ENCODE measurements around the gene TEKT2.

TEKT2 gene

GRCh38 chr1:36106269-36106668, 22.4 kb downstream of the TEKT2 start:
- no peak for DNase-seq (ENCODE audit: low read depth)

- DNase-seq (ENCODE audit: low read depth), result no peak
Observed at GRCh38 chr1:36107394-36107793, 23.5 kb downstream of the TEKT2 start.

- no peak for DNase-seq (ENCODE audit: low read depth)
Observed at GRCh38 chr1:36108314-36108713, 24.4 kb downstream of the TEKT2 start.

GRCh38 chr1:36109041-36109679, 25.3 kb downstream of the TEKT2 start:
- DNase-seq (ENCODE audit: low read depth), result no peak

GRCh38 chr1:36111151-36111550, 27.3 kb downstream of the TEKT2 start:
- no peak for DNase-seq (ENCODE audit: low read depth)

- no peak for DNase-seq (ENCODE audit: low read depth)
Observed at GRCh38 chr1:36112823-36113222, 28.9 kb downstream of the TEKT2 start.

DNA sequence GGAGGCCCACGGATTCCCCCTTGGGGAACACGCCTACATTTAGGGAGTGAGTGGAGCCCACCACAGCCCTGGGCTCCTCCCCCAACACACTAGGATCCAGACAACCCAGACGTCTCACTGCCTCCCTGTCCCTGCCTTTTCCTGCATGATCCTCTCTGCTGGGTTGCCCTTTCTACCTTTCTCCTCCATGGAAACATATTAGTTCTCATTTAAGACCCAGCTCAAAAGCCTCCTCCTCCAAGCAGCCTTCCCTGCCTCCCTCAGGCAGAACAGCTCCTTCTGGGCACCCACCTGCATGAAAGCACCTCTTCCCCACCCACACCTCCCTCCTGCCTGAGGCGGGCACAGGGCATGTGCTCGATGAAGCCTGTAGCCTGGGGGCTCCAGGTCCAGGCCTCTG, 30.5 kb downstream of the TEKT2 start:
- DNase-seq (ENCODE audit: low read depth), result no peak

- no peak for DNase-seq (ENCODE audit: low read depth)
Observed at GRCh38 chr1:36115200-36115669, 31.3 kb downstream of the TEKT2 start.

GRCh38 chr1:36115931-36116330, 32.0 kb downstream of the TEKT2 start:
- no peak for DNase-seq (ENCODE audit: low read depth)

GRCh38 chr1:36116901-36117300, 33.0 kb downstream of the TEKT2 start:
- DNase-seq (ENCODE audit: low read depth), result no peak

- DNase-seq (ENCODE audit: low read depth), result no peak
Observed at GRCh38 chr1:36118447-36119204, 34.7 kb downstream of the TEKT2 start.

- DNase-seq (ENCODE audit: low read depth), result no peak
Observed at GRCh38 chr1:36119456-36119855, 35.6 kb downstream of the TEKT2 start.

- no peak for DNase-seq (ENCODE audit: low read depth)
Observed at GRCh38 chr1:36122062-36123030, 38.5 kb downstream of the TEKT2 start.

DNA sequence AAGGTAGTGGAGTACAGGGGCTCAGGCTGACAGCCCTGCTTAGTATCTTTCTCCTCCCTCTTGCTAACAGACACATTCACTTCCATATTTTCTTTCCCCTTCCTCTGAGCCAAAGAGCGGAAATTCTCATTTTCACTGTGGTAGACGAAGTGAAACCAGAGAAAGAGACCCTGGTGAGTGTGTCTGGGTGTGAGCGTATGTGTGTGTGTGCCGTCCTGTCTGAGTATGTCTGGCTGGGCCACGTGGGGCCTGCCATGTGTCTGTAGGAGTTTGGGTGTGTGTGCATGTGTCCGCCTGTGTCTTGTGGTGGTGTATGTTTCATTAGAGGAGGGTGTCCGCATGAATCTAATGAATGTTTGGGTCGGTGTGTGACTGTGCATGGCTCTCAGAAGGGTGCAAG, 39.5 kb downstream of the TEKT2 start:
- DNase-seq (ENCODE audit: low read depth), result no peak

GRCh38 chr1:36124404-36125128, 40.7 kb downstream of the TEKT2 start:
- DNase-seq (ENCODE audit: low read depth), result no peak

GRCh38 chr1:36125129-36125991, 41.5 kb downstream of the TEKT2 start, which contains the start of gene COL8A2:
COL8A2 (minus strand) TSS chr1:36125222; CDS start chr1:36100242, 24,980 bp downstream.
- DNase-seq (ENCODE audit: low read depth), result no peak

DNA sequence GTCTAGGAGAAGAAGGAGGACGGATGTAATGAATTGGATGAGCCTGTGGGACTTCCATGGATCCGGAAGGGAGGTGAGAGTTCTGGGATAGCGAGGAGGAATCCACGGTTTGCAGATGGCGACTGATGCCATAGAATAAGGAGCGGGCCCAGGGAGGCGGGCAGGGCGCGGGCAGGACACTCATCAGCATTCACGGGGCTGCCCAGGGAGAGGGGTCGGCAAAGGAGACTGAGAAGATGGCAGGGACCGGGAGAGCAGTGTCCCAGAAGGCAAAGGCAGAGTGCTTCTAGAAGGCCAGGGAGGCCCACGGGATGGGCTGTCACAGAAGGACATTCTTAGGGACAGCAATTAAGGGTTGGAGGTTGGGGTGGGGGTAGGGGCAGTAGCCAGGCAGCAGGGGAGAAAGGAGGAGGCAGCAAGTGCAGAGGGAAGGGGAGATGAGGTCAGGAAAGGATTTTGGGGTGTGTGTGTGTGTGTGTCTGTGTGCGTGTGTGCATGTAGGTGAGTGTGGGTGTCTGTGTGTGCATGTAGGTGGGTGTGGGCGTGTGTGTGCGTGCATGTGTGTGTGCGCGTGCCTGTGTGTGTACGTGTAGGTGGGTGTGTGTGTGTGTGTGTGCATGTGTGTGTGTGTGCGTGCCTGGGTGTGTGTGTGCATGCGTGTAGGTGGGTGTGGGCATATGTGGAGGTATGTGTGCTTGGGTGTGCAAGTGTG, 42.3 kb downstream of the TEKT2 start:
- no peak for DNase-seq (ENCODE audit: low read depth)

GRCh38 chr1:36126797-36127500, 43.1 kb downstream of the TEKT2 start:
- no peak for DNase-seq (ENCODE audit: low read depth)

DNA sequence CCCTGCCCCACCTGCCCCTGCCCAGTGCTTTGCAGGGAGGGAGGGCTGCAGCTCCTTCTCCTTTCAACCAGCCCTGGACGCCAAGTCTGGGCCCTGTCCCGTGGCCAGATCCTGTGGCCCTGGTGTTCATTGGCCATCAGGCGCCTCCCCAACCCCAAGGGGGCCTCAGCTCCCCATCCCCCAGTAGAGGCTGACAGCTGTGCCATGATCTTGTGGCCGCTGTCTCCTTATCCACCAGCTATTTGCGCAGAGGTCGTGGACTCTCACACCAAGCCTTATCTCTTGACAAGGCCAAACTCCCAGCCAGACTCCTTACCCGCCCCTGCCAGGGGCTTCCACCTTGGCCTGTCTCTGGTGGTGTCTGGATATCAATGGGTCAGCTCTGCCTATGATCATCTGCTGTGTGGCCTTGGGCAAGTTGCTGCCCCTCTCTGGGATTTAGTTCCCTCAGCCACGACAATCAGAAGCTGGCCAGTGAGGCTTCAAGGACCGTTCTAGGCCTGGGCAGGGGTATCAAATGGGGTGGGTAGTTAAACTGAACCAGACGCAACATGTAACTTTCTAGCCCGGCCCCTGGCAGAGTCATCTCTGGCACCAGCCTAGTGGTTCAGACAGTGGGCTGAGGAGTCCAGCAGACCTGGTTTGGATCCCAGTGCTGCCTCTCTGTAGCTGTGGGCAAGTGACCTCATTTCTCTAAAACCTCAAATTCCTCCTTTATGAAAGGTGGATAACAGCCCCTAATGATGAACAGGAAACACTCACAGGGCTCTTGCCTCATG, 44.4 kb downstream of the TEKT2 start:
- DNase-seq (ENCODE audit: low read depth), result no peak

All from T-helper 22 cell (primary cell).